Spleen (tissue), 11 donors: Measurements from ENCODE around the gene PRKRIP1. TPM values are rescaled to one million over a fixed set of nuclear protein-coding genes. Genes with fewer than 3 reads are reported as not detected.

Source experiments
- DNase-seq: peaks from one replicate; pipeline ENCODE4 v3.0.0-alpha.2; 2020
- H3K27ac ChIP-seq, 8 donors: fragments of 200-600 bp; sonication (generic) in 7 of 8; 1 replicate in 4 of 8; 2 replicates in 4 of 8; pipeline versions ENCODE4 v1.5.0 to v1.8.0; 2016 to 2021; ENCODE audit warnings: inconsistent platforms in 4 of 8, mild to moderate bottlenecking in 4 of 8, moderate library complexity in 1 of 8
- H3K27me3 ChIP-seq, 7 donors: fragments of 200-600 bp; sonication (generic) in 6 of 7; replicated peaks in 1 of 7; 1 replicate in 4 of 7; 2 replicates in 3 of 7; pipeline versions ENCODE4 v1.5.0 to v1.8.0; 2016 to 2021; ENCODE audit warnings: inconsistent platforms in 3 of 7, mild to moderate bottlenecking in 1 of 7
- H3K36me3 ChIP-seq, 6 donors: fragments of 200-600 bp; sonication (generic) in 5 of 6; 1 replicate in 4 of 6; 2 replicates in 2 of 6; pipeline versions ENCODE4 v1.5.0 to v1.8.0; 2016 to 2021; ENCODE audit warnings: inconsistent platforms in 2 of 6
- H3K4me1 ChIP-seq, 6 donors: fragments of 200-600 bp; sonication (generic) in 5 of 6; 1 replicate in 3 of 6; 2 replicates in 3 of 6; pipeline versions ENCODE4 v1.5.0 to v1.8.0; 2016 to 2021; ENCODE audit warnings: inconsistent platforms in 3 of 6
- H3K4me3 ChIP-seq, 8 donors: fragments of 200-600 bp; sonication (generic) in 7 of 8; 1 replicate in 4 of 8; 2 replicates in 4 of 8; pipeline versions ENCODE4 v1.5.0 to v1.8.0; 2016 to 2021; ENCODE audit warnings: inconsistent platforms in 4 of 8, mild to moderate bottlenecking in 4 of 8, moderate library complexity in 2 of 8
- H3K9me3 ChIP-seq, 8 donors: fragments of 200-600 bp; sonication (generic) in 7 of 8; 1 replicate in 4 of 8; 2 replicates in 4 of 8; pipeline versions ENCODE4 v1.5.0 to v1.8.0; 2016 to 2021; ENCODE audit warnings: inconsistent platforms in 4 of 8
- CTCF ChIP-seq, 11 experiments: fragments of 200-600 bp in 7 of 11; fragments of 450-650 bp in 4 of 11; sonication (generic) in 4 of 11; IDR thresholded peaks in 8 of 11; conservative IDR thresholded peaks in 3 of 11; 1 replicate in 7 of 11; 2 replicates in 4 of 11; pipeline versions ENCODE4 v1.4.0 to v1.8.0; 2016 to 2021; ENCODE audit warnings: antibody characterized with exemption in 11 of 11, inconsistent platforms in 4 of 11, mild to moderate bottlenecking in 1 of 11
- POLR2A ChIP-seq, 3 donors: fragments of 450-650 bp; IDR thresholded peaks; one replicate each; pipeline ENCODE4 v1.5.1; 2017; ENCODE audit warnings: antibody characterized with exemption in 3 of 3, mild to moderate bottlenecking in 1 of 3
- POLR2AphosphoS5 ChIP-seq, 3 donors: sonication (generic); formaldehyde crosslinking; IDR thresholded peaks; one replicate each; pipeline ENCODE4 v1.5.1; 2017; ENCODE audit warnings: antibody characterized with exemption in 3 of 3
- WGBS, 5 donors: extraction: QIAGEN DNeasy Blood & Tissue Kit in 3 of 5; methylation state at CpG; one replicate each; pipeline versions ENCODE4 v1.1.5 to v1.1.7; 2013 to 2018; 5-methylcytosine and 5-hydroxymethylcytosine counted together
- intact Hi-C: fragments of 100-400 bp; cut with DNase I; formaldehyde crosslinking; loops from one replicate; pipeline ENCODE4 v1.15.0; 2023; ENCODE audit warnings: low total_unique reads
- polyA plus RNA-seq, 3 donors: library from polyadenylated mRNA; stranded (reverse); fragments of 200-250 nt; gene quantifications; one replicate each; pipeline ENCODE4 v1.2.1, GENCODE V29; 2013
- total RNA-seq, 7 donors: library from RNA; depleted of rRNA in 3 of 7; stranded (reverse); fragments of >200 nt in 3 of 7; fragmentation: NEBNext Ultra II Directional in 4 of 7; extraction: Animal tissue kit (Norgen Biotek cat#: 25700) in 4 of 7; gene quantifications; one replicate each; pipeline versions ENCODE4 v1.1.0 to v1.2.1, GENCODE V29; 2016 to 2021
- donor health status: healthy with polysubstance abuse.
- donor health status: DM: no; HTN: no; CAD: no; lungs with moderate emphysema.
- donor health status: DM: no; HTN: no; CAD: no.
- donor health status: Bipolar disorder and iron deficiency.
- donor health status: healthy.
- donor health status: DM: no; HTN: no; CAD: no.
- donor health status: DM: yes; HTN: yes; CAD: no.

The PRKRIP1 gene
- total and polyA plus RNA-seq, 10 donors, result 25.0 to 45.7 (median 30.4) TPM

GRCh38 chr7:102446387-102447156 is 50.4 kb downstream of the PRKRIP1 start:
- Histone ChIP-seq H3K27ac (peak overlapping the region in 4 of 8 donors; percentile 84 to 89 (median 86)), H3K4me1 (peaks cover 0 to 80% (median 41%) of the 10 kb centered on the region in 6 donors), H3K36me3 (peaks cover 5 to 79% (median 32%) of the 10 kb centered on the region in 6 donors), H3K27me3 (no peaks in the 10 kb centered on the region), H3K4me3 (no peak overlapping the region), H3K9me3 (no peaks in the 10 kb centered on the region)
- intact Hi-C loops, result no loop called here
- peak; percentile 81 for DNase-seq
- 88 to 93% (median 91%) methylated on average over 30 to 41 of the region's 41 CpGs for WGBS, 5 donors
- TF ChIP-seq CTCF (IDR thresholded peaks at IDR 0.05 in 8 of 11, conservative IDR thresholded peaks at IDR 0.05 in 3 of 11), result no peak
- TF ChIP-seq POLR2AphosphoS5 (IDR thresholded peaks at IDR 0.05), result peak; percentile 70 to 84 (median 81)
- TF ChIP-seq POLR2A (IDR thresholded peaks at IDR 0.05), result no peak

GRCh38 chr7:102447311-102447710 is 51.1 kb downstream of the PRKRIP1 start:
- Histone ChIP-seq H3K36me3 (peaks cover 5 to 71% (median 32%) of the 10 kb centered on the region in 6 donors), H3K4me3 (no peak overlapping the region), H3K9me3 (no peaks in the 10 kb centered on the region), H3K4me1 (peaks cover 0 to 73% (median 37%) of the 10 kb centered on the region in 6 donors), H3K27ac (peak overlapping the region in 1 of 8 donors; percentile 89), H3K27me3 (no peaks in the 10 kb centered on the region)
- intact Hi-C loops, result no loop called here
- no peak for DNase-seq
- WGBS, 5 donors, result 87 to 96% (median 93%) methylated on average over 8 to 14 of the region's 14 CpGs
- TF ChIP-seq POLR2A (IDR thresholded peaks at IDR 0.05), result no peak
- no peak for TF ChIP-seq CTCF (IDR thresholded peaks at IDR 0.05 in 8 of 11, conservative IDR thresholded peaks at IDR 0.05 in 3 of 11)
- peak in 1 of 3 donors; percentile 38 for TF ChIP-seq POLR2AphosphoS5 (IDR thresholded peaks at IDR 0.05)

- Histone ChIP-seq H3K27me3 (no peaks in the 10 kb centered on the region), H3K9me3 (no peaks in the 10 kb centered on the region), H3K4me1 (peaks cover 0 to 55% (median 24%) of the 10 kb centered on the region in 6 donors), H3K36me3 (peaks cover 5 to 57% (median 32%) of the 10 kb centered on the region in 6 donors), H3K27ac (no peak overlapping the region), H3K4me3 (no peak overlapping the region)
- intact Hi-C loops, result no loop called here
- 94 to 99% (median 97%) methylated on average over 15 of the region's 15 CpGs for WGBS, 5 donors
- peak in 1 of 3 donors; percentile 12 for TF ChIP-seq POLR2AphosphoS5 (IDR thresholded peaks at IDR 0.05)
- TF ChIP-seq POLR2A (IDR thresholded peaks at IDR 0.05), result no peak
- no peak for TF ChIP-seq CTCF (IDR thresholded peaks at IDR 0.05 in 8 of 11, conservative IDR thresholded peaks at IDR 0.05 in 3 of 11)
- DNase-seq, result no peak
Observed at GRCh38 chr7:102449136-102449535, 53.0 kb downstream of the PRKRIP1 start.

- peak; percentile 54 to 67 (median 61) for TF ChIP-seq POLR2AphosphoS5 (IDR thresholded peaks at IDR 0.05)
- TF ChIP-seq CTCF (IDR thresholded peaks at IDR 0.05 in 8 of 11, conservative IDR thresholded peaks at IDR 0.05 in 3 of 11), result peak; percentile 31 to 69 (median 52)
- TF ChIP-seq POLR2A (IDR thresholded peaks at IDR 0.05), result no peak
- peaks cover 5 to 53% (median 33%) of the 10 kb centered on the region in 6 donors for H3K36me3 ChIP-seq
- intact Hi-C loops, result no loop called here
- peak overlapping the region in 2 of 8 donors; percentile 22 to 26 for H3K27ac ChIP-seq
- H3K4me3 ChIP-seq, result no peak overlapping the region
- H3K9me3 ChIP-seq, result no peaks in the 10 kb centered on the region
- WGBS, 5 donors, result 57 to 75% (median 69%) methylated on average over 6 of the region's 6 CpGs
- peak; percentile 85 for DNase-seq
- H3K27me3 ChIP-seq, result no peaks in the 10 kb centered on the region
- peaks cover 0 to 44% (median 16%) of the 10 kb centered on the region in 6 donors for H3K4me1 ChIP-seq
Observed at GRCh38 chr7:102450242-102450641, 54.1 kb downstream of the PRKRIP1 start.
